GM21390 (cell line): ENCODE data around the gene SEPTIN2.
"Not testable (repeated sequence)": the region's sequence is repeated elsewhere in the genome, so short reads cannot be mapped to it uniquely, and the experiment has no call there.

ENCODE experiments used
- ATAC-seq: cut with Tn5 transposase; IDR thresholded peaks from one replicate; pipeline ENCODE4 v1.9.1; 2021; ENCODE audit not compliant: unreplicated experiment

The SEPTIN2 gene

GRCh38 chr2:241286348-241287090 lies 29.2 kb upstream of the SEPTIN2 start:
- ATAC-seq: no peak

- no peak for ATAC-seq
Observed at GRCh38 chr2:241288324-241288888, 27.3 kb upstream of the SEPTIN2 start.

- ATAC-seq: no peak
Observed at GRCh38 chr2:241289053-241289452, 26.7 kb upstream of the SEPTIN2 start.

GRCh38 chr2:241289597-241289996 lies 26.1 kb upstream of the SEPTIN2 start:
- ATAC-seq: no peak

GRCh38 chr2:241291153-241291552 lies 24.6 kb upstream of the SEPTIN2 start:
- ATAC-seq: no peak

- ATAC-seq: no peak
Observed at GRCh38 chr2:241291977-241292376, 23.7 kb upstream of the SEPTIN2 start.

- not testable (repeated sequence) for ATAC-seq
Observed at GRCh38 chr2:241293378-241293797, 22.3 kb upstream of the SEPTIN2 start.

- no peak for ATAC-seq
Observed at GRCh38 chr2:241295326-241296095, 20.2 kb upstream of the SEPTIN2 start.

GRCh38 chr2:241296767-241297166 lies 19.0 kb upstream of the SEPTIN2 start:
- no peak for ATAC-seq

- ATAC-seq: no peak
Observed at GRCh38 chr2:241298673-241299072, 17.1 kb upstream of the SEPTIN2 start.

GRCh38 chr2:241300000-241300399 lies 15.7 kb upstream of the SEPTIN2 start:
- ATAC-seq: no peak

GRCh38 chr2:241302083-241302482 lies 13.6 kb upstream of the SEPTIN2 start:
- ATAC-seq: no peak

- ATAC-seq: no peak
Observed at GRCh38 chr2:241302759-241303651, 12.7 kb upstream of the SEPTIN2 start.

GRCh38 chr2:241304039-241304670 lies 11.6 kb upstream of the SEPTIN2 start:
- no peak for ATAC-seq

GRCh38 chr2:241307055-241307454 lies 8.7 kb upstream of the SEPTIN2 start:
- ATAC-seq: no peak

GRCh38 chr2:241308267-241308666 lies 7.5 kb upstream of the SEPTIN2 start:
- no peak for ATAC-seq

GRCh38 chr2:241308832-241309500 lies 6.8 kb upstream of the SEPTIN2 start:
- ATAC-seq: no peak

GRCh38 chr2:241309684-241310117 lies 6.0 kb upstream of the SEPTIN2 start:
- ATAC-seq: peak; percentile 46

- ATAC-seq: no peak
Observed at GRCh38 chr2:241310917-241311566, 4.7 kb upstream of the SEPTIN2 start.
